ENCODE measurements around the gene JAG1.
A peak's percentile ranks its signal among the peaks of the same experiment; 100 is the strongest.

The JAG1 gene

DNA sequence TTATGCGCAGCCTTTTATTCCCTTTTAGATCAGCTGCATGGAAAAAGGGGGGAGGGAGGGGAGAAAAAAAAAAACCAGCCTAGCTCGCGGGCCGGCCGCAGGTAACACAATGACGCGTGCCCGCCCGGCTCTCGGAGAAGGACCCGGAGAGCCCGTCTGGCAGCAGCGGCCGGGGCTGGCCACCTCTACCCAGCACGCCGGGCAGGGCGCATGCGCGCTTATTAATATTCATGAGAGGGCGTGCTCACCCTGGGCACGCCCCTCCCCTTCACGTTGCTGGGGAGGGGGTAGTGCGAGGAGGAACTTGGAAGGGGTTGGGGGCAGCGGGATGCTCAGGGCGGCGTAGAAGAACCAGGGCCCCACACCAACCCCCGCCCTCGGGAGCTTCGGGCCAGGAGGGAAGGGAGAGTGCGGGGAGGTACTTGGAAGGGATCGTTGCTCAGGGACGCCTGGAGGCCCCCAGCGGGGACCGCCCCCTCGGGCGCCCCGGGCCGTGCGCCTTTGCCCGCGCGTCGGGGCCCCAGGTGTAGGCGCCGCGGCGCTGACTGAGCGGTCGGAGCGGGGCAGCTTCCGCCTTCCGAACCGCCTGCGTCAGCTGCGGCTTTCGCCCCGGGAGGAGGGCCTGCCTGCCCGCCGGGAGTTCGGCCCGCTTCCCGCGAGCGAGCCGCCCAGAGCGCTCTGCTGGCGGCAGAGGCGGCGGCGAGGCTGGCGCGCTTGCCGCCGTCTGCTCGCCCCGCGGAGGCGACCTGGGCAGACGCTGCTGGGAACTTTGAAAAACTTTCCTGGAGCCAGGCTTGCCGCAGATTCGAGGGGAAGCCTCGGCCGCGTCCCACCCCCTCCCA is at the start of gene JAG1:
Gene JAG1, minus strand, starts transcription at position 158 of the 842 bp plus-strand sequence. CDS start 469 bp downstream, outside the sequence.
- peak; percentile 100 for DNase-seq (ENCODE audit: low spot score)

DNA sequence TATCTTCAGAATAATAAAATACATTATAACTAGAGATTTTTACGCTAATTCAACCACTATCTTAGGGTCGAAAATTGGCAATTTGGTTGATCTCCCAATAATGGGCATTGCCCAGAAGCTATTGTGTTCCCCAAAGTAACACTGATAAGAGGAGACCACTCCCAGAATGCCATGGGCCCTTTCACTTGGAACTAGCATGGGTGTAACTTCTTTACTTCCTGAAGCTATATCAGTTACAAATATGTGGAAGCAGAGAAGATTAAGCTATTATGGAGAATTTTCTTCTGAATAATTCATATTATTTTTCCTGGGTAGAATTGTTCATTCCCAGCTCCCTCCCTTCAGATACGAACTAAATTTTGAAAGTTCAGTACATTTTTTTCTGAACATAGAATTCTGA is 48.2 kb upstream of the JAG1 start:
- DNase-seq (ENCODE audit: low spot score) = no peak

GRCh38 chr20:10721137-10721896 is 47.5 kb upstream of the JAG1 start:
- no peak for DNase-seq (ENCODE audit: low spot score)

- DNase-seq (ENCODE audit: low spot score) = no peak
These were observed 46.8 kb upstream of the JAG1 start for GRCh38 chr20:10720565-10720964.

- DNase-seq (ENCODE audit: low spot score) = no peak
These were observed 46.1 kb upstream of the JAG1 start for GRCh38 chr20:10719740-10720385.

DNA sequence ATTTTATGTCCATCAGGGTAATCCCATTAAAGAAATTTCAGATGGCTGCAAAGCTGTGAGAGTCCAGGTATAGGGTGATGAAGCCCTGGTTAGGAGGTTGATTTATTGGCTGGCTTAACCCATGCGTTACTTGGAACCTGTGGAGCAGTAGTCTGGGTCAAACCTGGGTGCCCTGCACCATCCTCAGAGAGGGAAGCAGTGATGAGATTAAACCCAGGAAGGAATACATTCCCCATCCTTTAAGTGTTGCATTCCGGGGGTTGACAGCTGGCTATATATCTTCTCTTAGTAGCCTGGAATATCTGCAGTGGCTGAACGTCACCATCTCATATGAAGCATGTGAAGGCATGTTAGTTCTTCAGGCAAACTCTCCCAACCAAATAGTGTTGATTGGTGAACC is 44.9 kb upstream of the JAG1 start:
- no peak for DNase-seq (ENCODE audit: low spot score)

DNA sequence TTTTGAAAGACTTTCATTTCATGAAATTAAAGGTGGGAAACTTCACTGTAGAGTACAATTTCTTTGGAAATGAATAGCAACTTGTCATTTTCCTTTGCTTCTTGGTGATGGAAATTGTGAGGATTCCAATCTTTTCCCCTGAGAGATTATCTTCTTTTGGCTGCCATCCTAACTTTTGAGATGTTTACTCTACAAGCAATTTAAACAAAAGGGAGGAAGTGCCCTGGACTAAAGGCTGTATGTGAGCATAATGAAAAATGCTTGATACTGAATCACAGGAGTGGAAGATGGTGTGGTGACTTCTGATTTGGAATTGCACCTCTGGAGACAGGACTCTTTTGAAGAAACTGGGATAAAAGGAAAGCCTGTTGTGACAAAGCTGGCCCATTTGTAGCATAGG is 43.1 kb upstream of the JAG1 start:
- DNase-seq (ENCODE audit: low spot score) = no peak

GRCh38 chr20:10715035-10715434 is 41.2 kb upstream of the JAG1 start:
- no peak for DNase-seq (ENCODE audit: low spot score)

- DNase-seq (ENCODE audit: low spot score) = no peak
These were observed 40.6 kb upstream of the JAG1 start for GRCh38 chr20:10714236-10714975.

DNA sequence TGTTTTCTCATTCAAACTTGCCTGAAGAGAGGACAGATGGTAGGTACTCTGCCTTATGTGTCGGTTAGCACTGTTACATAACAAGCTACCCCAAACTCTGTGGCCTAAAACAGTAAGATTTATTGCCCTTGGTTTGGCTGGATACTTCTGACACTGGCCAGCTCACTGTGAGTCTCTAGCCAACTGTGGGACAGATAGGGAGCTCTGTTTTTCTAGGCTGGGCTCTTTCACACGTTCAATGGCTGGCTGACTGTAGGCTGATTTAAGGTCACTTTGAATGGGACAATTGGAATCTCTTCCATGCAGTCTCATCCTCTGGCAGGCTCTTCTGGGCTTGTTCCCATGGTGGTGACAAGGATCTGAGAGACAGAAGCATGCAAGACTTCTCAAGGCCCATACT is 39.4 kb upstream of the JAG1 start:
- DNase-seq (ENCODE audit: low spot score) = no peak

DNA sequence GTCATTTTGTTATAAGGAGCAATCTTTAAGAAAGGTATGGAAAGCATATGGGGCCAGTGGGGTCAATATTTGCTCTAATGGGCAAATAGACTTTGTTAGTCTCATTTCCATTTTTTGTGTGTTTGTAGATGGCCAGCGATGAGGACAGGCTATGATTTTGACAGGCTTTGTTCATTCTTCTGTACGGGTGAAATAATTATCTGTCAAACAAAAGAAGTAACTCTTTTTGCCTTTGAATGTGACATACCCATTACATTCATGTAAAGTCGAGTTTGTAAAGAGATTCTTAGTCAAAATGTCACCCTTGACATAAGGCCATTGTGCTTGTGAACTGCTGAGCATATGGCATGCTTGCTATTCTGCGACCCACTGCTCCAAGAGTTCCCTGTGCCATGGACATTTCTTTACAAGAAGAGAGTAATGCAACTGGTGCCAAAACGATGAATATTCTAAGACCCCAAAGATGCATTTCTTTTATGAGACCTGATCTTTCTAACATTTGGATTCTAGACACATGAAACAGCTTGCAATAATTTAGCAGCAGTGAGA is 38.2 kb upstream of the JAG1 start:
- no peak for DNase-seq (ENCODE audit: low spot score)

DNA sequence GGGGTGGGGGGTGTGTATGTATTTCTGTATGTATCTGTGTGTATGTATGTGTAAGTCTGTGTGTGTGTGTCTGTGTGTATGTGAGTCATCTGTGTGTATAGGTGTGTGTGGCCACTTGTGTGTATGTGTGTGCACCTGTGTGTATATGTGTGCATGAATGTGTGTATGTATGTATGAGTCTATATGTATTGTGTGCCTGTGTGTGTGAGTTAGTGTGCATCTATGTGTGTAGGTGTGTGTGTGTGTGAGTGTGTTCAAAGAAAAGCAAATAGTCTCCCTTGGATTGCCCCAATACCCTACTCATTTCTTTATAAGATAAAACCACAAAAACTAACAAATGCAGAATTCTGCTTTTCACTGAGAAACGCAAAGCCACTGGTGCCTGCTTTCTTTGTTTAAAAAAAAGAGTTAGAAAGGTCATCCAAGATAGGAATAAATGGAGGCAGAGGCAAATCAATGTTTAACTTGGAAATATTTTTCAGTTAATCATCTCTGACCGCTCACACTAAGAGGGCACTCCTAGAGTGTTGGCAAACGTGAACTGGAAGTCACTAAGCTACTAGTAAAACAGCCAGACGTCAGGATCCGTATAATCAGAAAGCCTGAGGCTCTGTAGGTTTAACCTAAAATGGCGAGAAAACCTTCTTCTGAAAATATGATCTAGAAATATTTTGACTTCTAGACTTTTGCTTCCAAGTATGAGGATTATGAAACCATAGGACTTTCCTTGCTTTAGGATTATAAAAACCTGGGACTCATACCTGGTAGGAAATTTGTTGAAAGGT is 37.4 kb upstream of the JAG1 start:
- DNase-seq (ENCODE audit: low spot score) = peak; percentile 33

DNA sequence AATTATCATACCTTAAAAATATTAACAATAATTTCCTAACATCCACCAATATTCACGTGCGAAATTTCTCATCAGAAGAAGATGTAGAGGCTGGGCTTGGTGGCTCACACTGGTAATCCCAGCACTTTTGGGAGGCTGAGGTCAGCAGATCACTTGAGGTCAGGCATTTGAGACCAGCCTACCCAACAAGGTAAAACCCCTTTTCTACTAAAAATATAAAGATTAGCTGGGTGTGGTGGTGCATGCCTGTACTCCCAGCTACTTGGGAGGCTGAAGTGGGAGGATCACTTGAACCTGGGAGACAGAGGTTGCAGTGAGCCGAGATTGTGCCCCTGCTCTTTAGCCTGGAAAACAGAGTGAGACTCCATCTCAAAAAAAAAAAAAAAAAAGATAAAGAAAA is 36.1 kb upstream of the JAG1 start:
- no peak for DNase-seq (ENCODE audit: low spot score)

DNA sequence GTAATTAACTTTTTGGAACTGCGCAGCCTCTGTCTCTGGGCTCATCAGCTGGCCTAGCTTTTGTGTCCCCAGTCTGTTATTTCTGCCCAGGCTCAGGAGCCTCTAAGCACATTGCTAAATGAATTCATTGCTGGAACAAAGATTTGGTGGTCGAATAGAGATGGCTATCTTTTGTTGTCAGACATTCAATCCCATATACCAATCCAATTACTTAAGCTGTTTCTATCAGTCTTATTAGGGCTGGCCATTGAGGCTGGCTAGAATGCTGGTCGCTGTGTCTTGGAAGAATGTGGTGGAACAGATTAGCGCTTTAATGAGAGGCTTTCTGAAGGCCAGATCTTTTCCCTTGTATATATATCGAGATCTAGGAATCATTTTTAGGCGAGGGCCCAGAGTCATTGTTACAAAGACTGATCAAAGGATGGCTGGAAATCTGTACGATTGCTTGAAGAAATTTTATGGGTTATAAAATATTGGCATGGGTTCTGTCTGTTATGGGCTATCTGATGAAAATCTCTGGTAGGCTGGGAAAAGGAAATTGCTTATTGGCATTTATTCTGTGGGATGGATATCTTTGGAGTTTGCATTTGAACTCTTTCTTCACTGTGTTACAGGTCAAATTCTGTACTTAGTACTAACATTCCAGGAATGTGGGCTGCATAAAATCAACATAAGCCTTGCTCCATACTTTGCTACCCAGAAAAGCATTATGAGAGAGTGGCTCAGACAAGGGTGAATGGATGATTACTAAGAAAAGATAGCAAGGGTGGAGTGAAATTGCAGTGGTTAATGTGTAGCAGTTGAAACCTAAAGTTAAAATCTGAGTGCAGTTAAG is 34.8 kb upstream of the JAG1 start:
- peak; percentile 49 for DNase-seq (ENCODE audit: low spot score)

DNA sequence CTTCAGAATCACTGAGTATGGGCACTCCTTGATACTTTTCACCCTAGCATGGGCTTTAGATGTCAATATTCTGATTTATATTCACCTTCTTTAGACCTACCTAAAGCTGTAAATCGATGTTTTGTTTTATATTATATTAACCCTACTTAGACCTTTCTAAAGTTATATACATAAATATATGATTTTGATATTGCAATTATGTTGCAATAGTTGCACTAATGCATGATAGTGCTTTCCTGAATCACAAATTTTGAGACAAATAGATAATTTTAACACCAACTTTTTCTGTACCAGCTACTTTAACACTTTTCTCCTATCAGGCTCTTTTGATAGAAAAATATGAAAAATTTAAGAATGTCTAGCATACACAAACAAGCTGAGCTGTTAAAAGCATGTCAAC is 34.0 kb upstream of the JAG1 start:
- no peak for DNase-seq (ENCODE audit: low spot score)

GRCh38 chr20:10707068-10707467 is 33.3 kb upstream of the JAG1 start:
- no peak for DNase-seq (ENCODE audit: low spot score)

DNA sequence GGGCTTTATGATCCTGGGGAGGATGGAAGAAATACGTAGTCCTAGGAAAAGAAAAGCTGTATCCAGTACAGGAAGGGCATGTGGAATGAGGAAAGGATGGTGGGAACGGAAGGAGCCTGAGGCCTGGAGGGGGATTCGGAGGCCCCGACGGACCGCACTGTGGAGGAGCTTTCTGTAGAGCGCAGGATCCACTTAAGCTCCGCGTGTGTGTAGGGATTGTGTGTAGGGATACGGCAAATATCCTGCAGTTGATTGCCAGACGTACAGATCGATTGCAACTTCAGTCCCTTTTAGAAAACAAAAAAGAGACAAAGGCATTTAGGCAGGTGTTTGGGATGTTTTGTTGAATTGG is 32.6 kb upstream of the JAG1 start:
- DNase-seq (ENCODE audit: low spot score) = no peak

GRCh38 chr20:10705801-10706459 is 32.1 kb upstream of the JAG1 start:
- no peak for DNase-seq (ENCODE audit: low spot score)

GRCh38 chr20:10701607-10702006 is 27.8 kb upstream of the JAG1 start:
- no peak for DNase-seq (ENCODE audit: low spot score)

- no peak for DNase-seq (ENCODE audit: low spot score)
These were observed 26.1 kb upstream of the JAG1 start for GRCh38 chr20:10699941-10700340.
